ENCODE results near the gene TOR4A. TPM values are rescaled to one million over a fixed set of nuclear protein-coding genes. Genes with fewer than 3 reads are reported as not detected.

The TOR4A gene
- total RNA-seq, 1 donor, result 5.4 TPM

DNA sequence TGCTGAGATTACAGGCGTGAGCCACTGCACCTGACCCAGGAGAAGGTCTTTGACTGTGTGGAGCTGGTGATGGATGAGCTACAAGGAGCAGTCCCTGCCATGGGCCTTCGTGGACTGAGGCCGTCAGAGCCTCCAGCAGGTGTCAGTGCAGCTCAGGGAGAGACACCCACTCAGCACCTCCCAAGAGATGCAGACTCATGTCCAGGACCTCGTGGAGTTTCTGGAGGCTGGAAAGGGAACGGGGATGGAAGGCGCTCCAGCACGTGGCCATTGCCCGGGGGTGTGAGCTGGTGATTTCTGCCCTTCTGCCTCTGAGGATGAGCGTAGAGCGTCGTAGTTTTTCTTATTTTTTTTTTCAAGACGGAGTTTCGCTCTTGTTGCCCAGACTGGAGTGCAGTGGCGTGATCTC, 9.5 kb downstream of the TOR4A start:
- peaks cover 20% of the 10 kb centered on the region for H3K4me1 ChIP-seq (ENCODE audit: insufficient read depth, low read length)
- H3K4me3 ChIP-seq (ENCODE audit: low read length), result no peak overlapping the region
- H3K27me3 ChIP-seq (ENCODE audit: insufficient read depth, low read length), result no peaks in the 10 kb centered on the region
- no peaks in the 10 kb centered on the region for H3K9me3 ChIP-seq (ENCODE audit: low read depth, low read length)

- H3K27me3 ChIP-seq (ENCODE audit: insufficient read depth, low read length), result peaks cover 34% of the 10 kb centered on the region
- H3K4me1 ChIP-seq (ENCODE audit: insufficient read depth, low read length), result peaks cover 9% of the 10 kb centered on the region
- H3K4me3 ChIP-seq (ENCODE audit: low read length), result no peak overlapping the region
- no peaks in the 10 kb centered on the region for H3K9me3 ChIP-seq (ENCODE audit: low read depth, low read length)
Observed at GRCh38 chr9:137293094-137293481, 15.6 kb downstream of the TOR4A start.

DNA sequence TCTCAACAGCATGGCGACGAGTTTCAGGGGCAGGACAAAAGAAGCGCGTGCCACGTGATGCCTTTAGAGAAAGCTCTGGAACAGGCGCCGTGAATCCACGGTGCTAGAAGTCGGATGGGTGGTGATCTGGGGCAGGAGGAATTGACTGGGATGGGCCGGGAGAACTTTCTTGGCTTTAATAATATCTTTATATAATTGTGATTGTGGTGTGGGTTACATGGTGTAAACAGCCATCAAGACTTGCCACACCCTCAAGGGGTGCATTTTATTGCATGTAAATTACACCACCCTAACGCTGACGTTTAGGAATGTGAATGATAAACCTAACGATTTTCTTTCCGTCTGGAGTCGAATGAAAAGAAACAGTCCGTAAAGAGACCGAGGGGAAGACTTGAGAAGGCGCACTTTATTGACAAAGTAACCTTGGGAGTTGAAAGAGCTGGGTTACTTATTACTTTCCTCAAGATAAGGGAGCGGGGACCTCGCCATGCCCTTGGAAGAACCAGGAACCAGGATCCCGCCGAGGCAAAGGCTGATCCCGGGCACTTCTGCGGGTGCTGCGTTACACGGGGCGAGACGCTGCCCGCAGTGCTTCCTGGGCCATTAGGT, 16.1 kb downstream of the TOR4A start:
- Histone ChIP-seq H3K4me3 (ENCODE audit: low read length) (no peak overlapping the region), H3K4me1 (ENCODE audit: insufficient read depth, low read length) (peaks cover 9% of the 10 kb centered on the region), H3K27me3 (ENCODE audit: insufficient read depth, low read length) (peaks cover 39% of the 10 kb centered on the region), H3K9me3 (ENCODE audit: low read depth, low read length) (no peaks in the 10 kb centered on the region)

GRCh38 chr9:137294091-137294680, 16.7 kb downstream of the TOR4A start:
- Histone ChIP-seq H3K27me3 (ENCODE audit: insufficient read depth, low read length) (peaks cover 45% of the 10 kb centered on the region), H3K9me3 (ENCODE audit: low read depth, low read length) (no peaks in the 10 kb centered on the region), H3K4me3 (ENCODE audit: low read length) (no peak overlapping the region), H3K4me1 (ENCODE audit: insufficient read depth, low read length) (peaks cover 9% of the 10 kb centered on the region)

DNA sequence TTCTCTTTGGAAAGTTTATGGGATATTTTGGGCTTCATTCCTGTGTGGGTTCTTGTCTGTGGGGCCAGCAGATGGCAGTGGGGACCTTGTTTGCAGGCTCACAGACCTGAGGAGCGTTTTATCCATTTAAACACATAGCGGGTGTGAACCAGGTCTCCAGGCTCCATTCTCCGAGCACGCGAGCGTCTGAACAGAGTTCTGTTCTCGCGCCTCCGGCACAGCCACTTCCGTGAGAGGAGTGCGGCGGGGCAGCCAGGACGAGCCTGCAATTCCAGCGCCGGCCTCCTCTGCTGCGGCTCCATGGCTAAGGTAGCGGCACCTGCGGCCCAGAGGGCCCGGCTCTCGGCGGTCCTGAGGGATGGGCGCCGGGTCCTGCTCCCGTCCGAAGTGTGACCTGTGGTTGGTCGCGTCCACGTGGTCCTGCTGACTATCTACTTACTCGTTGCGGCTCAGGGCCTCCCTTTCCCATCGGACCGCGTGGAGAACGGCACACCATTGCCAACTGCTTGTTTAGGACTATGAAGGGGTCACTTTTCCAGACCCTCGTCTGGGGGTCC, 17.2 kb downstream of the TOR4A start:
- Histone ChIP-seq H3K9me3 (ENCODE audit: low read depth, low read length) (no peaks in the 10 kb centered on the region), H3K4me3 (ENCODE audit: low read length) (no peak overlapping the region), H3K4me1 (ENCODE audit: insufficient read depth, low read length) (peaks cover 9% of the 10 kb centered on the region), H3K27me3 (ENCODE audit: insufficient read depth, low read length) (peaks cover 51% of the 10 kb centered on the region)

GRCh38 chr9:137295238-137295811, 17.8 kb downstream of the TOR4A start:
- Histone ChIP-seq H3K9me3 (ENCODE audit: low read depth, low read length) (no peaks in the 10 kb centered on the region), H3K4me3 (ENCODE audit: low read length) (no peak overlapping the region), H3K4me1 (ENCODE audit: insufficient read depth, low read length) (peaks cover 9% of the 10 kb centered on the region), H3K27me3 (ENCODE audit: insufficient read depth, low read length) (peaks cover 57% of the 10 kb centered on the region)

GRCh38 chr9:137295849-137296669, 18.5 kb downstream of the TOR4A start:
- H3K4me1 ChIP-seq (ENCODE audit: insufficient read depth, low read length), result peaks cover 15% of the 10 kb centered on the region
- no peaks in the 10 kb centered on the region for H3K9me3 ChIP-seq (ENCODE audit: low read depth, low read length)
- peaks cover 63% of the 10 kb centered on the region for H3K27me3 ChIP-seq (ENCODE audit: insufficient read depth, low read length)
- H3K4me3 ChIP-seq (ENCODE audit: low read length), result no peak overlapping the region

DNA sequence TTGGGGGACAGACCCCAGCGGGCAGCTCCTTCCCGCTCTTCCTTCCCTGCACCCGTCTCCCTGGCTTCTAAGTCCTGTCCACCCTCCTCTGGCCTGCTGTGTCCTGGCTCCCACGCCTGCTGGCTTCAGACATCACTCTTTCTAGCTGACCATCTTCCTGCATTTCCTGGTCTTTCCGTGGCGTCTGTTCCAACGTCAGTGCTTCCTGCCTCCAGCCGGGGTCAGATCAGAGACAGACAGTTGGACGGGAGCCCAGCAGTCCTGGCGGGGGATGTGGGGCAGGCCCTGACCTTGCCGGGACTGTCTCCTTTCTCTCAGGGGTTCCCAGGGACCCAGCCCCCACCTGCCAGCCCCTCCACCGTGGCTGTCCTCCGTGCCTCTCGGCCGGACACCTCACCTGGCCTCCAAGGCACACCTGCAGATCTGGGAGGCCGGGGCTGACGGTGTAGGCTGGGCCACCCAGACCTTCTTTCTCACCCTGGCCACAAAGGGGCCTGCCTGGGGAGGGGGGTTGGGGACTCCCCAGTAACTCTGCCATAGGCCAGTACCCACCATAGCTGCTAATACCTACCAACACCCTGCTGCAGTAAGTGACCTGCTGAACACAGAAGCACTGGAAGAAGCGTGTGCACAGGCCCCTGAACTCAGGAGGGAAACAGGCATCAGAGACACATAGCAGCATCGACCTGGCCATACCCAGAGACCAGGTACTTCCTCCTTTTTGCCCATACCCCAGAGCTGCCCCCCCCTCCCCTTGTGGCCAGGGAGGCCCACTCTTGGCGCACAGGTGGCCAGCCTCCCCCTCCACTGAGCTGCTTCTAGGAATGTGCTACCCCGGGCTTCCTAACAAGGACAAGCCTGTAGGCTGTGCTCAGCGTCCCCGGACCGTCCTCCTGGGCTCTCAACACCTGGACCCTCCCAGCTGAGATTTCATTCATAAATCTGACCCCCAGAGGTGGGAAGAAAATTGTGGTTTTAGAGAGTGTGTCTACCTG, 19.4 kb downstream of the TOR4A start:
- Histone ChIP-seq H3K4me1 (ENCODE audit: insufficient read depth, low read length) (peaks cover 22% of the 10 kb centered on the region), H3K27me3 (ENCODE audit: insufficient read depth, low read length) (peaks cover 63% of the 10 kb centered on the region), H3K9me3 (ENCODE audit: low read depth, low read length) (no peaks in the 10 kb centered on the region), H3K4me3 (ENCODE audit: low read length) (no peak overlapping the region)

DNA sequence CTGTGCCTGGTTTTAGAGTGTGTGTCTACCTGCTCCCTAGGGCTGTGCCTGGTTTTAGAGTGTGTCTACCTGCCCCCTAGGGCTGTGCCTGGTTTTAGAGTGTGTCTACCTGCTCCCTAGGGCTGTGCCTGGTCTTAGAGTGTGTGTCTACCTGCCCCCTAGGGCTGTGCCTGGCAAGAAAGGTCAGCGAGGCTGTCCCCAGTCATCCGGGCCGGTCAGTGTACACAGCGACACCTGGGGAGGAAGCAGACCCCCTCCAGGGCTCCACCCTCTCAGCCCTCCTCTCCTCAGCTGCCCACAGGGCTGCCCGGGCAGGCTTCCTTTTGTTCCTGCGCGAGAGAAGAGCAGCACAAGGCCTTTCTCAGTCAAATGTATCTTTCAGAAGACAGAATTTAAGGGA, 20.4 kb downstream of the TOR4A start:
- H3K4me3 ChIP-seq (ENCODE audit: low read length), result no peak overlapping the region
- H3K27me3 ChIP-seq (ENCODE audit: insufficient read depth, low read length), result peaks cover 64% of the 10 kb centered on the region
- no peaks in the 10 kb centered on the region for H3K9me3 ChIP-seq (ENCODE audit: low read depth, low read length)
- peaks cover 27% of the 10 kb centered on the region for H3K4me1 ChIP-seq (ENCODE audit: insufficient read depth, low read length)

DNA sequence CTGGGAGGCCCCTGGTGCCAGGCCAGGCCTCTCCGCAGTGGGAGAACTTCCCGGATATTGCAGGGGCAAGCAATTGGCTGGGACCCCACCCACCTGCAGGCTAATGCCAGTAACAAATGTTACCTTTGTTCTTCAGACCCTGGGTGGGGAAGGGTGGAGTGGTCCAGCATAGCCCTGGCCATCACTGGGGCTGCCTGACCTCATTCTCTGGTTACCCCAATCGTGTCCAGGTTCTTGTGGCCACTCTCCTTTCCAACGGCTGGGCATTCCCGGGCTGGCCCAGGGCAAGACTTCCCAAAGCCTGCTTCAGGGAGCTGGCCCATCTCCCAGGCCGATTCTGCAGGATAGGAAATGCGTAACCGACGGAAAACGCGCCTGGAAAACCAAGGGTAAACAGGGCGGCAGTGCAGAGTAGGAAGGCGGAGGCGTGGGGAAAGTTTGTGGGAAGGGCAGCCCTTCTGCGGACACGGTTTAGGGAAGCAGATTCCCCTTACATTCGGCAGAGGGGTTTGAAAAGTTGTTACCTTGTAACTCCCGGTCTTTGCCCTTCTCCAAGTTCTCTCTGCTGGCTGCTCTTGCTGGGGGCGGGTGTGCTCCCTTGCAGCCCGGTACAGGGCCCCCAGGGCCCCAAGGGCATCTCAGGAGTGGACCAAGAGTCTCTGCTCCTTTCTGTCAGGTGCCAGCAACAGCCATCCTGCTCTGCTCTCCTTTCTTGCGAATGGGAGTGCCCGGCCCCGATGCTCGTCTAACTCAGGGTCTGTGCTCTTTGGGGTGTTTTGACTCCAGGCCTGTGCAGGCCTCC, 21.1 kb downstream of the TOR4A start:
- no peaks in the 10 kb centered on the region for H3K9me3 ChIP-seq (ENCODE audit: low read depth, low read length)
- peaks cover 30% of the 10 kb centered on the region for H3K4me1 ChIP-seq (ENCODE audit: insufficient read depth, low read length)
- H3K27me3 ChIP-seq (ENCODE audit: insufficient read depth, low read length), result peaks cover 68% of the 10 kb centered on the region
- no peak overlapping the region for H3K4me3 ChIP-seq (ENCODE audit: low read length)

DNA sequence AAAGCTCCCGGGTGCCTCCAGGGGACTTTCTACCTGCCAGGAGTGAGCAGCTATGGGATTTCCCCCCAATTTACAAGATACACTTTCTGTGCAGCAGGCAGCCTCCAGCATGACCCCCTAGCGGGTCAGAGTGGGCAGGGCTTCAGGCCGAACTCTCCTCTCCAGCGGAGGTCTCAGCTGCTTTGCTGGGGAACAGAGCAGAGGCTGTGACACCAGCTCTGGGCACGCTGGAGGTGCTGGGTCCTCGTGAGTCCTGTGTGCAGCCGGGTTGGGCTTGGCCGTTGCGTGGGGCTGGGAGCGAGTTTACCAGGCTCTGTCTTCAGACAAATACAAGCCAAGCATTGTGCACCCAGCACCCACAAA, 21.7 kb downstream of the TOR4A start:
- H3K4me3 ChIP-seq (ENCODE audit: low read length), result no peak overlapping the region
- H3K27me3 ChIP-seq (ENCODE audit: insufficient read depth, low read length), result peaks cover 62% of the 10 kb centered on the region
- H3K4me1 ChIP-seq (ENCODE audit: insufficient read depth, low read length), result peaks cover 30% of the 10 kb centered on the region
- H3K9me3 ChIP-seq (ENCODE audit: low read depth, low read length), result no peaks in the 10 kb centered on the region

DNA sequence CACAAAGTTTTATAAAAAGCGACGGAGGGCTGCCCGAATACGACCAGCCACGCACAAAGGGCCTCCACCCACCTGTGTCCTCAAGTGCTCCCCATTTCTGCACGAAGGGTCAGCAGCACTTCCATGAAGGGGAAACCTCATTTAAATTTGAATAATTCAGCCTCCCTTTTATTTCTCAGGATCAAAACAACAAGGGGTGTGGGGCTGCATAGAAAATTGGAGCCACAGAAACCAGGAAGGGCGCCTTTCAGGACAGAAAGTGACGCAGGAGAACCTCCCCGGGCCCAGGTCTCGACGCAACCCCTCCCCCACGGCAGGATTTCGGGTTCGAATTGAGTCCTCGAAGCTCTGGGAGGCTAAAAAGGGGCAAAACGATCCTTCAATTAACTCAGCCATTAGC, 22.4 kb downstream of the TOR4A start:
- H3K4me1 ChIP-seq (ENCODE audit: insufficient read depth, low read length), result peaks cover 27% of the 10 kb centered on the region
- no peaks in the 10 kb centered on the region for H3K9me3 ChIP-seq (ENCODE audit: low read depth, low read length)
- H3K4me3 ChIP-seq (ENCODE audit: low read length), result no peak overlapping the region
- peaks cover 54% of the 10 kb centered on the region for H3K27me3 ChIP-seq (ENCODE audit: insufficient read depth, low read length)

- H3K4me3 ChIP-seq (ENCODE audit: low read length), result no peak overlapping the region
- peaks cover 29% of the 10 kb centered on the region for H3K4me1 ChIP-seq (ENCODE audit: insufficient read depth, low read length)
- peaks cover 52% of the 10 kb centered on the region for H3K27me3 ChIP-seq (ENCODE audit: insufficient read depth, low read length)
Observed at GRCh38 chr9:137300567-137301080, 23.1 kb downstream of the TOR4A start.

More at GRCh38 chr9:137300567-137301080, 23.1 kb downstream of the TOR4A start:
- H3K9me3 ChIP-seq (ENCODE audit: low read depth, low read length), result no peaks in the 10 kb centered on the region

Measured in mononuclear cell (primary cell).